ENCODE measurements around the gene AAMDC.
A peak's percentile ranks its signal among the peaks of the same experiment; 100 is the strongest.

AAMDC gene

DNA sequence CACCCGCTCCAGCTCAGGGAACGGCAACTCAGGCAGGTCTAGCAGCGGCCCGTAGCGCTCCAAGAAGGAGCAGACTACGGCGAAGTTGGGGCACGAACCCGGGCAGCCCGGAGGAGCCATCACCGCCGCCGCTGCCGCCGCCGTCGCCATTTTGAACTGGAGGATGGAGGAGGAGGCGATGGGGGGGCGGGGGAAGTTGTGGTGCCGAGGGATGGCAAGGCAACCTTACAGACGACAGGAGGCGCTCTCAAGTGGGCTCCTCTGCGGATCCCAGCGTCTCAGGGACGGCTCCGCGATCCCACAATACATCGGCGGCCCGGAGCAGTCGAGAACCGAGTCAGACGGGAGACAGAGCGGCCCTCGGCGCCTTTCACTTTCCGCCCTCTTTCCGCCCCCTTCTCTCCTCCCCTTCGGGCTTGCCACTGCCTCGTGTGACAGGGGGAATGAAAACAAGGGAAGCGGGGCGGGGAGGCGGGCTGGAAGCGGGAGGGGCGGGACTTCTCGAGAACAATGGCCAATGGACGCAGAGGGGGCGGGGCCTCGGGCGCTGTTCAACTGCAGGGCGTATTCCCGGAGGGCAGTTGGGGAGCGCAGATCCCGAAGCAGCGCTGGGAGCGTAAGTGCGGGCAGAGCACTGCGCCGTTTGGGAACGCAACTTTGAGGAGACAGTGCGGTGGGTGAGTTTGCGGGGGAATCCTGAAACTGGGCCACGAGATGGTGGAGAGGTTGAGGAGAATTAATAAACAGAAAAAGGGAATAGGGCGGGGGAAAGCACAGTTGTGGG lies at the start of gene AAMDC, which contains the start of gene RSF1:
Gene AAMDC (plus strand): TSS at position 580 of the 784 bp plus-strand sequence. CDS start 21,353 bp downstream, outside the sequence.
Gene RSF1 (minus strand): TSS at position 158 of the 784 bp plus-strand sequence. CDS start 8 bp downstream, at position 150.
- DNase-seq = peak; percentile 98 to 99

DNA sequence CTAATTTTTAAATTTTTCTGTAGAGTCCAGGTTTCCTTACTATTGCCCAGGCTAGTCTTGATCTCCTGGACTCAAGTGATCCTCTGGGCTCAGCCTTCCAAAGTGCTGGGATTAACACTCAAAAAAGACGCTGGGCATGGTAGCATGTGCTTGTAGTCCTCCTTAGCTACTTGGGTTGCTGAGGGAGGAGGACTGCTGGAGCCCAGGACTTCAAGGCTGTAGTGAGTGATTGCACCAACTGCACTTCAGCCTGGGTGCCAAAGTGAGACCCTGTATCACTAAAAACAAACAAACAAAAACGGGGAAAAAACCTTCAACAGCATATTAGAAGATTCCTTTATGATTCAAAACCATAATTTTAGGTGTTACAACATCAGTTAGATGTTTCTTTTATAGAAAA lies 45.0 kb upstream of the AAMDC start:
- no peak for DNase-seq

DNA sequence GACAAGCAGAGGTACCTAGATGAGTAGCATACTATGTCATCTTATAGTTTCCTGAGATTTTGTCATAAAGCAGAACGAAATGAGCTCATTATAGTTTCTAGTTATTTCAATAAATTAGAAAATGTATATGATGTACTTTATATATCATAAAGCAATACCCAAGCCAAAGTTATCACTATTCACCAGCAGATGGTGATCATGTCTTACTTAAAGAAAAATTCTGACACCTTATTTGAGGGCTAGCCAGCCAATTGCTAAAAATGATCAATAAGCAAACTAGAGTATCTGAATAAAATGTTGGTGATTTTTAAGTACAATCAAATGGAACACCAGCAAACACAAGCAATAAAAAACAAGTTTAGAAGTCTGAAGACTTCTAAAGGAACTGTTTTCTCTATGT lies 44.5 kb upstream of the AAMDC start:
- no peak for DNase-seq

DNA sequence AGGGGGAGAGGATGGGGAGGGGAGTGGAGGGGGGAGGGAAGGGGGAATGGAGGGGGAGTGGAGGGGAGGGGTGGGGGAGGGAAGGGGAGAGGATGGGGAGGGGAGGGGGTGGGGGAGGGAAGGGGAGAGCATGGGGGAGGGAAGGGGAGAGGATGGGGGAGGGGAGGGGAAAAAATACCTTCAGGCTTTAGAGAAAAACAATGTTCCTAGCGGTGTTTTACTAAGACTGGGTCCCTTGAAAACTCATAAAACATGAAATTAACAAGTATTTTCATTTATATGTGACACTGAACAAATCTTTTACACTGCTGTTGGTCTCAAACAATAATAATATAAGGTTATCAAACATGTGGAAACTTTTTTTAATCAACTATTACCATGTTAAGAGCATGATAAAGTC lies 42.8 kb upstream of the AAMDC start:
- DNase-seq = no peak

DNA sequence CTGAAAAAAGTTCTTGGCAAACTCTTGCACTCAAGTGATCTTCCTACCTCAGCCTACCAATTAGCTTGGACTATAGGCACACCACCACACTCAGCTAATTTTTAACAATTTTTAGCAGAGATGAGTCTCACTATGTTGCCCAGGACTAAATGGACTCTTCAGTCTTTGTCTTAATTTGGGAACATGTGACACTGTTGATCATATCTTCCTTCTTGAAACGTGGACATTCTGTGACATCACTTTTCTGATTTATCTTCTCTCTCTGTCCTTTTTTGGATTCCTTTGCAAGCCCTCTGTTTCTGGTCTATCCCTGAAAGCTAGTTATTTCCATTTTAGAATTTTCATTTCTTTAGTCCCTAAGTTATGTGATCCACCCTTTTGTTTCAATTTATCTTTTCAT lies 42.4 kb upstream of the AAMDC start:
- no peak for DNase-seq

DNA sequence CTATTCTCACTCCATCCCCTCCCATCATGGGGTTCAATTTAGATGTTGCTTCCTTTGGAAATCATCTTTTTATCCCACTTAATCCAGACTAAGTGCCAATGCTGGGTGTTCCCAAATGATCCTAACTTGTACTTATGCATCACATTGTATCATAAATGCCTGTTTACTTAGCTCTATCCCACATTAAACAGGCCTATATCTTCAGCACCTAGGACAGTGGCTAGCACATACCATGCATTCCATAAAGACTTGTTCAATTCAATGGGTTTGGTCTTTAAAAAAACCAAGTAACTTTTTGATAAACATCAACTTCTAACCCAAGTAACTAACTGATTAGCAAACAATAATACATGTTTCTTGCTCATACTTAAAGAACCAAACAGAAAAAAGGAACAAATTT lies 41.0 kb upstream of the AAMDC start:
- no peak for DNase-seq

DNA sequence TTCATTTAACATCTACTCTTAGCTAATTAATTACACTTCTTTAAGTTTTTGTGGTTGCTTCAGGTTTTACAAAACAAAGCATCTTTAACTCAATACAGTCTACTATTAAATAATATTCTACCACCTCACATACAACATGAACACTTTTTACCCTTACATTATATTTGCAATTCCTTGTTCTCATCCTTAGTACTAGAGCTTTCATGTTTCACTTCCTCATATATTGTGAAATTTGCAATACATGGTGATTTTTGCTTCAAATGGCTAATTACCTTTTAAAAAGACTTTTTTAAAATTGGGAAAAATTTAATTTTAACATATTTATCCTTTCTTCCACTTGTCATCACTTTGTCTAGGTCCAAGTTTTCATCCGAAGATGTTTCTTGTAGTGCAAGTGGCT lies 37.9 kb upstream of the AAMDC start:
- DNase-seq = no peak

DNA sequence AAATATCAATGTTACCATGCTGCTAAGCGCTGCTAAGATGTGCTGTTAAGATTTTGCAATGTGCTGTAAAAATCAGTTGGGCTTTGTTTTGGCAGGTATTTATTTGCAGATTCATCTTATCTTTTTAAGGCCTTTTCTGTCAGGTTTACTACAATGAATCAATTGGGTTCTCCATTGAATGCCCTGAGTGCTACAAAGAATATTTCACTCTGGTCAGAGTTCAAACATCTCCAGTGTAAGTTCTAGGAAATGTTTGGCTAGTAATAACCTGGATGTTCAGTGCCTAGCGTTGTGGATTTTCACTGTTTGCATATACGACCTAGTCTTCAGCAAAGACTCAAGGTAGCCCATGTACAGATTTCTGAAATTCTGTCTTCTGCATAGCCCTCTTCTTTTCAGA lies 36.4 kb upstream of the AAMDC start:
- no peak for DNase-seq

DNA sequence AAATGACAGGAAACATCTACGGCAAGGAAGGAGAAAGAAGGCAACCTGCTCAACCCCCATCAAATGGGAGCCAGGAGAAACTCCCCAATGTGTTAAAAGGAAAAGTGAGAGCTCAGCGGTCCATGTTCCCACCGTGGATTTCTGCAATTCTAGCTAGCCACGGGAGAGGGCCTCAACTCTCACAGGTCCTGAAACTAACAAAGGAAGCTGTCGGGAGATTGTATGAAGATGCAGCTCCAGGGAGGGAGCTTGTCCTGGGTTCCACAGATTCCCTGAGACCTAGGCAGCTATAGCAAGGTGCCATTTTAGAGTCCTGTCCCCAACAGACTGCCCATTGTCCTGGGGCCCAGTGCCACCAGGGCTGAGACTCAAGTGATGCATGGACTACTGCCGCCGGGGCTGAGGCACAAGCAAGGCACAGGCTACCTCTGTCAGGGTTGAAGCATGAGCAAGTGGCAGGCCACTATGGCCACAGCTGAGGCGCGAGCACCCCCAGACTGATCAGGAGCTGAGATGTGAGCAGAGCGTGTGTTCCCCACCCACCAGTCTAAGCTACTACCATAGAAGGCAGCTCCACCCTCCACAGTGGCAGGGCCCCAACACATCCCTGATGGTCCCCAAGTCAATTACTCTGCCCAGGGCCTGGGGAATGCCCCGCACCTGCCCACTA lies 31.7 kb upstream of the AAMDC start:
- DNase-seq = no peak

DNA sequence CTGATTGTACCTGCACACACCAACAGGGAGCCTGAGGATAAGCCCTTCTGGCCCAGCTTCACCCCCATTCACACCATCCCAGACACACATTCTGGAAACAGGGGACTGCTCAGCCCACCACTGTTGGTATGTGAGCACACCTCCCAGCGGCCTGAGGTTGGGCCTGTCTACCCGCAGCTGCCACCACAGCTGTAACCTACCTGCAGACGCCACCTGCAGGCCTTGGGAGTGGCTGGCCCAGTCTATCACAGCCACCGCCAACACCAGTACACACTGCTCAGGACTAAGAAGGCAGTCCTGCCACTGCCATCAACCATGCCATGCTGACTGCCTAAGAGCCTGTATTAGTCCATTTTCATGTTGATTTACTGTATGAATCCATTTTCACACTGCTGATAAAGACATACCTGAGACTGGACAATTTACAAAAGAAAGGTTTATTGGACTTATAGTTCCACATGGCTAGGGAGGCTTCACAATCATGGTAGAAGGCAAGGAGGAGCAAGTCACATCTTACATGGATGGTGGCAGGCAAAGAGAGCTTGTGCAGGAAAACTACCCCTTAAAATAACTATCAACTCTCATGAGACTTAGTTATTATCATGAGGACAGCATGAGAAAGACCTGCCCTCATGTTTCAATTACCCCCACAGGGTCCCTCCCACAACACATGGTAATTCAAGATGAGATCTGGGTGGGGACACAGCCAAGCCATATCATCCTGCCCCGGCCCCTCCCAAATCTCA lies 31.0 kb upstream of the AAMDC start:
- no peak for DNase-seq

DNA sequence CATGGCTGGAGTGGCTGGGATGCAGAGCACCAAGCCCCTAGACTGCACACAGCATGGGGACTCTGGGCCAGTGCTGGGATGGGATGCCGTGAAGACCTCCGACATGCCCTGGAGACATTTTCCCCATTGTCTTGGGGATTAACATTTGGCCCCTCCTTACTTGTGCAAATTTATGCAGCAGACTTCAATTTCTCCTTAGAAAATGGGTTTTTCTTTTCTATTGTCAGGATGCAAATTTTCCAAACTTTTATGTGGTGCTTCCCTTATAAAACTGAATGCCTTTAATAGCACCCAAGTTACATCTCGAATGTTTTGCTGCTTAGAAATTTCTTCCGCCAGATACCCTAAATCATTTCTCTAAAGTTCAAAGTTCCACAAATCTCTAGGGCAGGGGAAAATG lies 29.6 kb upstream of the AAMDC start:
- DNase-seq = no peak

DNA sequence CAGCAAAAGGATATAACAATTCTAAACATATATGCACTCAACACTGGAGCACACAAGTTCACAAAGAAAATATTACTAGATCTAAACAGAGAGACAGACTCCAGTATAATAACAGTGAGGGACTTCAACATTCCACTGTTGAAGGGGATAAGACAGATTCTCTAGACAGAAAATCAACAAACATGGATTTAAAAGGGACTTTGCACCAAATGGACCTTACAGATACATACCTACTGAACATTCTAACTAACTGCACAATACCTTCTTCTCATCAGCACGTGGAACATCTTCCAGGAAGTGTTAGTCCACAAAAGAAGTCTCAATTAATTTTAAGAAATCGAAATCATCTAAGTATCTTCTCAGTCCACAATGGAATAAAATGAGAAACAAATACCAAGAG lies 27.0 kb upstream of the AAMDC start:
- no peak for DNase-seq

DNA sequence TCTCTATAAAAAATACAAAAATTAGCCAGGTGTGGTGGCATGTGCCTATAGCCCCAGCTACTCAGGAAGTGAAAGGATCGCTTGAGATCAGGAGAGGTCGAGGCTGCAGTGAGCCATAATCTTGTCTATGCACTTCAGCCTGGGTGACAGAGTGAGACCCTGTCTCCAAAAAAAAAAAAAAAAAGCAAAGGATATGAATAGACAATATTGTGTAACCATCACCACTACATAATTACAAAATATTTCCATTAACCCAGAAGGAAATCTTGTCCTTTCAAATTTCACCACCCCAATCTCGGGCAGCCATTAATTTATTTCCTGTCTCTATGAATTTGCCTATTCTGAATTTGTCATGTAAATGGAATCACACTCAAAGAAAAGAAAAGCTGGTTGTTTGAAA lies 21.6 kb upstream of the AAMDC start:
- DNase-seq = no peak

DNA sequence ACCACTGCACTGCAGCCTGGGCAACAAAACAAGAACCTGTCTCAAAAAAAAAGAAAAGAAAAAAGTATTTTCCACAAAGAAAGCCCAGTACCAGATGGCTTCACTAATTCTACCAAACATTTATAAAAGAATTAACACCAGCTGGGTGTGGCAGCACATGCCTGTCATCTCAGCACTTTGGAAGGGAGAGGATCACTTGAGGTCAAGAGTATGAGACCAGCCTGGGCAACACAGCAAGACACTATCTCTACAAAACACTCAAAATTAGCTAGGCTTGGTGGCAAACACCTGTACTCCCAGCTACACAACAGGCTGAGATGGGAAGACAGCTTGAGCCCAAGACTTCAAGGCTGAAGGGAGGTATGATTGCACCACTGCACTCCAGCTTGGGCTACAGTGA lies 20.5 kb upstream of the AAMDC start:
- DNase-seq = no peak

DNA sequence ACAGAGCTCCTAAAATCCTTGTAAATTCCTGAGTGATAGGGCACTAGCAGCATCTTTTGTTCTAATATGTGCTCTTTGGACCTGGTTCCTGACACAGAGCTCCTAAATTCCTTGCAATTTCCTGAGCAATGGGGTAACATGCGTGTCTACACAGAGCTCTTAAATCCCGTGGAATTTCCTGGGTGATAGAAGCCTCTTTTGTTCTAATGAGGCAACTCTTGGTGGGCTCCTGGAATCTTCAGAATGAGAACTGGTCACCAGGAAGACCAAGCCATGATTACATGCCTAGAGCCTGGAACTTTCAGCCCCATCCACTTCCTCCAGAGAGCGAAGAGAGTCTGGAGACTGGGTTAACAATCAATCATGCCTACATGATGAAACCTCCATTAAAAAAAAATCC lies 19.5 kb upstream of the AAMDC start:
- no peak for DNase-seq

DNA sequence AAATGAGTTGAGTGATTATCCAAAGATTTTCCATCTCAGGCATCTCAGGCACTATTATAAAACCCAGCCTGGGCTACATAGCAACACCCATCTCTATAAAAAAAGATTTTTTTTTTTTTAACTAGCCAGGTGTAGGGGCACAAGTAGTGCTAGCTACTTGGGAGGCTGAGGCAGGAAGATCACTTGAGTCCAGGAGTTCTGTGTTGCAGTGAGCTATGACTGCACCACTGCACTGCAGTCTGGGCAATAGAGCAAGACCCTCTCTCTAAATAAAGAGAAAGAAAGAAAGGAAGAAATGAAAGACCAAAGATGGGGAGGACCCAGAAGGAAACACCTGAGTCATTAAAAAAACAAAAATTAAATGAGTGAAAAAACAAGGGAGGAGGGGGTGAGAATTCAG lies 14.5 kb upstream of the AAMDC start:
- no peak for DNase-seq

DNA sequence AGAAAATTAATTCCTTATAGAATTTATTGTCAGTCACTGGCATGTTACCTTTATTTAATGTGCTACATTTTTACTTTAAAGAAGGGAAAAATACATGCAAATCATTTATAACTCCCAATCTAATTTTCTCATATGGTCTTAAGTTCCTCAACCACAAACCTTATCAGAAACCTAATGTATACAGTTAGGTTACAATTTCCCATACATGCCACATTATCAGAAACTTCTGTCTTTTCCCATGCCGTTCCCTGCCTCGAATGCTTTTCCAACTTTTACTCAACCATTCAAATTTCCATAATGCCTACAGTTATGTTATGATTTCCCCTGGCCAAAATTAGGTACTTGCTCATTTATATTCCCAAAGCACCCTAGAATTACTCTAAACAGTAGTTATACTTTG lies 14.0 kb upstream of the AAMDC start:
- DNase-seq = no peak

DNA sequence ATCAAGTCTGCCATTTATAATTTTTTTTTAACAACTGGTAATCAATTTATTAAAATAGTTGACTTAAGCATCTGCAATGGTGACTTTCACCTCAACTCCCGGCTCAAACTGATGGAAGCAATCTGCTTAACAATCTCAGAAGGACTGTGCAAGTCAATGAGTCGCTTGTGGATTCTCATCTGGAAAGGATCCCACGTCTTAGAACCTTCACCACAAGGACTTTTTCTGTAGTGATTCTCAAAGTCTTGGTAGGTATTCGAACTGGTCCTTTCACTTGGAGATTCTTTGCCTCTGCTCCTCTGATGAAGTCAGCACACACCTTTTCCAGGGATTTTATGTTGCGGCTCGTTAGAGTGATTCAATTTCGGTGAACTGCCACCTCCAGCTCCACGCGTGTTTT lies 7.7 kb upstream of the AAMDC start:
- DNase-seq = no peak

DNA sequence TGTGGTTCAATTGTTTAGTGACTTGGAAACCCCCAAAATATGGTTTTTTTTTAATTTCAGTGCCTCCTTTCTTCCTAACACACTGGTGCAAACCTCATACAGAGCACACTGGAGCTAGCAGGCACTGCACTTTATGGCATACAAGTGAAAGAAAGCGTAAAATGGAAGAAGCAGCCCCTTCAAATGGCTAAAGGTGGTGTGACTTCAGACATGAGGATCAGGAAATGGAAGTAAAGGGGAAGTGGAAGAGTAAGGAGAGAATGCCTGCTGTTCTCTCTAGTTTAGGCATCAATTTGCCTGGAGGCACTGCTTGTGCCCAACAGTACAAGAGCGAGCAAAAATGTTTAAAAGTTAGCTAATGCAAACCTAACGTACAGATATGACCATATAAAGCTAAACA lies 6.1 kb upstream of the AAMDC start:
- DNase-seq = no peak

DNA sequence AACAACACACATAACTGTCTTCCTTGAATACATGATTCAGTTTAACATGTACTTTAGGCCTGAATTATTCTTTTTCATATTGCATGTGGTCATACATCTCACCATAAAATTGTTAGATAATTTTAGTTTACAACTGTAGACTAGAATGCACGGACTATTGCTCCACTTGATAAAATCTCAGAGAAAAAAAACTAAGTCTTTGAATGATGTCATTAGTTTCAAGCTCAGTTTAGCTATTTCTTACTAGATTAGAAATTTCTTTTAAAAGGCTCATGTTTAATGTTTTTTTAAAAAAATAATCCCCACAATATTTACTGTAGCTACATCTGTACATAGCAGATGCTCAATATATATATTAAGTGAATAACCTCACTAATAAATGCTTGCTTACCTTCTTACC lies 5.5 kb upstream of the AAMDC start:
- DNase-seq = no peak

DNA sequence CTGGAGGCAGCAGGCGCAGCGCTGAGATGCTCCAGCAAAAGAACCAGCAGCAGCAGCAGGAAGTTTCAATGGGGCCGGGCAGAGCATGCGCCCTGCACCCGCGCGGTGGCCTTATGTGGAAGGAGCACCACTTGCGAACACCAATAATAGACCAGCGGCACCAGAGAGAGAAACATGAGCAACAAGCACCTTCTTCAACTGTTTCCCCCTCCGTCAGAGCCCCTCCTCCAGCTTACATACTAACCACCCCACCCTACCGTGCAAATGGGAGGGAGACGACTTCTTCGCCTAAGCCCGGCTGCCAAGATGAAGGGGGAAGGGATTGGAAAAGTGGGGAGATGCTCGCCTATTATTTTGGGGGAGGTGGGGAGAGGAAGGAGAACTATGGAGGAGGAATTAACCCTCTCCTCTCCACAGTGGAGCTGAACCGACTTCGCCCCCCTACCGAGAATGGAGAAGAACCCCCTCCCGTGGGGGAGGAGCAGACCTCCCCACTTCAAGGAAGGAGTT lies 1.5 kb upstream of the AAMDC start:
- DNase-seq = peak; percentile 84 to 86

DNA sequence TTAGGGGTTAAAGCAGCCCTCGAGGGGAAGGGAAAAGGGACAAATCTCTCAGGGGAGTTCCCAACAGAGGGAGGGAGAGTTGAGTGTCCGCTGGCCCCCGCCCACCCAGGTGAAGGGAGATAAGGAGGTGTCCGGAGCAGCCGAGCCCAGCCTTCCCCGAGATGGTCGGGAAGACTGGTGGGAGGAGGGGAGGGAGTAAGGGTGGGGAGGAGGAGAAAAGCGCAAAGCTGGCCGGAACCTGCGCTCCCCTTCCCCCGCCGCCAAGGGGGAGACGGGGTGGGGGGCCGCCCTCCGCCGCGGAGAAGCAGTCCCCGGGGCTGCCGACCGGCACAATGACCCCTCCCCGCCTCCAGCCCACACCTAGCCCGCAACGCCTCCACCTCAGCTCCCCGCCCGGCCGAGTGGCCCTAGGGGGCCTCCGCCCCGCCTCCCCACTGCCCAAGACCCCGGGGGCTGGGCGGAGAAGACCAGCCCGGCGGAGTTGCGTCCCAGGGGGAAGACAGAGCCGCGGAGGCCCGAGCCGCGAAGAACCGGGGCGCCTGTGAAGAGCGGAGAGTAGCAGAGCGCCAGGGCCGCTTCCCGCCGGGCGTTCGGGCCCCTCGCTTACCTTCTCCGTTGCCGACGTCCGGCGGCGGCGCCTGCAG lies 901 bp upstream of the AAMDC start:
- DNase-seq = peak; percentile 40 to 43

DNA sequence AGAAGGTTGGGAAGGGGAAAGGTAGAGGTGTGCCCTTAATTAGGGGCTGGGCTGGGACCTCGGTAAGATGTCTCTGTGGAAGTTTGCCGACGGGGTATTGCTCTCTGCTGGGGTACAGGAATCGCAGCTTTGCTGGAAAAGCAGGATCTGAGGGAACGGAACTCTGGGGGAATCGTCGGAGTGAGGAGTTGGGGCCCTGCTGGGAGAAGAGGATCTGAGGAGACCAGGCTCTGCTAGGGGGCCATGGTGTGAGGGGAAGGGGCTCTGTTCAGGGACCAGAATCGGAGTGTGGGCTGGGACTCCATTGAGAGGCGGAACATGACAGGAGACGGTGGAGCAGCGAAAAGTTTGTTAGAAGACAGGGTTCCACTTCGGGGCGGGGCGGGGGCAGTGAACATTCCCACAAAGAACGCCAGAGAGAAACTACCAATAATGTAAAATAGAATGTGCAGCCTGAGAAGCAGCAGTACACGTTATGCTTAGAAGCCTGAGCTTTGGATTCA lies 456 bp downstream of the AAMDC start:
- DNase-seq = peak; percentile 14 to 24
